ENCODE data around the gene GSN.

Gene GSN

DNA sequence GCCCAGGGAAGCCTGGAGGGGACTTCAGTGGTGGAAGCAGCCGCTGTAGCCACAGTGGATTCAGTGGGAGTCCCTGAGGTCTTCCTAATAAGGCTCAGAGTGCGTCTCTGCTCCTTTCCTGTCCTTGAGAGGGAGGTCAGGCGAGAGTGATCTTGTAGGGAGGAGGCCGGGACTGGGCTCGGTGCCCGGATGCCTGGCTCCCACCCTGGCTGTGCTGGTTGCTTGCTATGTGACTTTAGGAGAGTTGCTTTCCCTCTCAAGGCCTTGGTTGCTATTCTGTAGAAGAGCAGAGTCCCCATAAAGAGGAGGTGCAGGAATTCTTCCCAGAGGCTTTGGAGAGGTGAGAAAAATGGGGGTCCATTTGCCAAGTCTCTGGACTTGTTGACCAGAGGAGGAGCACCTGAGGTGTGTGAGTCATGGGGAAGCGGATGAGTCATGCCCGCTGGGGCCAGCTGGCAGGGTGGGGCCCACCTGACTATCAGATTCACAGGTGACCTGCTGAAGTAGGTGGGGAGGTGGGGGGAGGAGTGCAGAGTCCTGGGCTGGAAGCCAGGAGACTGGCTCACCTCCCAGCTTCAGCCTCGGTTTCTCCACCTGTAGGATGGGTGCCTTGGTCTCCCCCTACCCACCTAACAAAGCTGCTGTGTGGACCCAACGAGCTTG, 13.8 kb downstream of the GSN start:
- no CpG with 5 or more reads among the region's 10 CpGs for WGBS (ENCODE audit: insufficient coverage, insufficient read length)
- H3K4me1 ChIP-seq (ENCODE audit: control insufficient read depth, insufficient read depth, low read length), result peaks cover 7% of the 10 kb centered on the region; the same call in 1 of the 2 replicates

DNA sequence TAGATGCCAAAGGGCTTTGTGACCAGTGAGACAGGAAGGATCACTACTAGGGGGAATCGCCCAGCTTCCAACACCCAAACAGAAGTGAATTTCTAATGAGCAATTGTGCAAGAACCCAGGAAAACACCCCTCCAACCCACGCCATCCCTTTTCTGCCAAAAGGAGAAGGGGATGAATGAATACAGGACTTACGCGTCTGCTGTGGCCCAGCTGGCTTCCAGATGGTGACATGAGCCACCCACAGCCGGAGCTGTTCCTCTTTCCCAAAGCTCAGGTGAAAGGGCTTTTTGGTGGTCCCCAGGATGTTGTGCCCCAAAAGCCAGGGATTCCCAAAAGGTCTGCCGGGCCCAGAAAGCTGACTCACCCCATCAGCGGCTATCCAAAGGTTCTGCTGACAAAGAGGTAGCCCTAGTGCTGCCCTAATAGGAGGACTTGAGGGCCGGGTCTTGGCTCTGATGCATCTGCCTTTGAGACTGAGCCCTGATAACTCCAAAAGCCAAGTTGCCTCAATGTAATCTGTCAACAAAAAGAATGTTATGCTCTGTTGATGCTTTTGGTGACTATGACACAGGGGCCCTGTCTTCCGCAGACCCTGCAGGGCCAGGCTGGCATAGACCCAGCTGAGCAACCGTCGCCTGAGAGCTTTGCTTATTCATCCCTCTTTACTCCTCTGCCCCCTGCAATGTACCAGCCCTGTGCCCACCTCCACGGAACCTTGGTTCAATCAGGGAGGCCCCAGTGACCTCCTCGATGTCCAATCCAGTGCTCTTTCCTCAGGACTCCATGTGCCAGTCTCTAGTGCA, 14.5 kb downstream of the GSN start:
- WGBS (ENCODE audit: insufficient coverage, insufficient read length), result no CpG with 5 or more reads among the region's 13 CpGs
- no peak overlapping the region for H3K27ac ChIP-seq (ENCODE audit: low read length)

More for the DNA sequence above, 13.8 kb downstream of the GSN start:
- no peaks in the 10 kb centered on the region for H3K9me3 ChIP-seq (ENCODE audit: control insufficient read depth, insufficient read depth, low read length)
- no peak overlapping the region for H3K27ac ChIP-seq (ENCODE audit: low read length)
- H3K4me3 ChIP-seq (ENCODE audit: low read length), result no peak overlapping the region
- H3K27me3 ChIP-seq (ENCODE audit: control insufficient read depth, insufficient read depth, low read length), result peaks cover 60% of the 10 kb centered on the region
- no peak for DNase-seq (ENCODE audit: low read depth, low spot score)
- H3K36me3 ChIP-seq (ENCODE audit: control insufficient read depth, insufficient read depth, low read length), result no peaks in the 10 kb centered on the region

DNA sequence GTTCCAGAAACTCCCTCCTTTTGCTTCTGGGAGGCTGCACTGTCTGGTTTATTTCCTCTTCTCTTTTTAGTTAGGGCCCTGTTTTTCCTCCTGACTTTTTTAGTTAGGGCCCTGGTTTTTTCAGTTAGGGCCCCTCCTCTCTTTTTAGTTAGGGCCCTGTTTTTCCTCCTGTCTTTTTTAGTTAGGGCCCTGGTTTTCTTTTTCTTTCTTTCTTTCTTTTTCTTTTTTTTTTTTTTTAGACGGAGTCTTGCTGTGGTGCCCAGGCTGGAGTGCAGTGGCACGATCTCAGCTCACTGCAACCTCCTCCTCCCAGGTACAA, 15.1 kb downstream of the GSN start:
- no peak overlapping the region for H3K4me3 ChIP-seq (ENCODE audit: low read length)
- DNase-seq (ENCODE audit: low read depth, low spot score), result no peak
- H3K9me3 ChIP-seq (ENCODE audit: control insufficient read depth, insufficient read depth, low read length), result no peaks in the 10 kb centered on the region
- H3K36me3 ChIP-seq (ENCODE audit: control insufficient read depth, insufficient read depth, low read length), result no peaks in the 10 kb centered on the region
- H3K4me1 ChIP-seq (ENCODE audit: control insufficient read depth, insufficient read depth, low read length), result peaks cover 7% of the 10 kb centered on the region; the same call in 1 of the 2 replicates
- H3K27ac ChIP-seq (ENCODE audit: low read length), result no peak overlapping the region
- H3K27me3 ChIP-seq (ENCODE audit: control insufficient read depth, insufficient read depth, low read length), result peaks cover 60% of the 10 kb centered on the region
- no CpG with 5 or more reads among the region's 2 CpGs for WGBS (ENCODE audit: insufficient coverage, insufficient read length)

More for the DNA sequence above, 14.5 kb downstream of the GSN start:
- H3K4me1 ChIP-seq (ENCODE audit: control insufficient read depth, insufficient read depth, low read length), result peaks cover 7% of the 10 kb centered on the region; the same call in 1 of the 2 replicates
- H3K4me3 ChIP-seq (ENCODE audit: low read length), result no peak overlapping the region
- no peaks in the 10 kb centered on the region for H3K9me3 ChIP-seq (ENCODE audit: control insufficient read depth, insufficient read depth, low read length)
- DNase-seq (ENCODE audit: low read depth, low spot score), result no peak
- peaks cover 60% of the 10 kb centered on the region for H3K27me3 ChIP-seq (ENCODE audit: control insufficient read depth, insufficient read depth, low read length)
- H3K36me3 ChIP-seq (ENCODE audit: control insufficient read depth, insufficient read depth, low read length), result no peaks in the 10 kb centered on the region

DNA sequence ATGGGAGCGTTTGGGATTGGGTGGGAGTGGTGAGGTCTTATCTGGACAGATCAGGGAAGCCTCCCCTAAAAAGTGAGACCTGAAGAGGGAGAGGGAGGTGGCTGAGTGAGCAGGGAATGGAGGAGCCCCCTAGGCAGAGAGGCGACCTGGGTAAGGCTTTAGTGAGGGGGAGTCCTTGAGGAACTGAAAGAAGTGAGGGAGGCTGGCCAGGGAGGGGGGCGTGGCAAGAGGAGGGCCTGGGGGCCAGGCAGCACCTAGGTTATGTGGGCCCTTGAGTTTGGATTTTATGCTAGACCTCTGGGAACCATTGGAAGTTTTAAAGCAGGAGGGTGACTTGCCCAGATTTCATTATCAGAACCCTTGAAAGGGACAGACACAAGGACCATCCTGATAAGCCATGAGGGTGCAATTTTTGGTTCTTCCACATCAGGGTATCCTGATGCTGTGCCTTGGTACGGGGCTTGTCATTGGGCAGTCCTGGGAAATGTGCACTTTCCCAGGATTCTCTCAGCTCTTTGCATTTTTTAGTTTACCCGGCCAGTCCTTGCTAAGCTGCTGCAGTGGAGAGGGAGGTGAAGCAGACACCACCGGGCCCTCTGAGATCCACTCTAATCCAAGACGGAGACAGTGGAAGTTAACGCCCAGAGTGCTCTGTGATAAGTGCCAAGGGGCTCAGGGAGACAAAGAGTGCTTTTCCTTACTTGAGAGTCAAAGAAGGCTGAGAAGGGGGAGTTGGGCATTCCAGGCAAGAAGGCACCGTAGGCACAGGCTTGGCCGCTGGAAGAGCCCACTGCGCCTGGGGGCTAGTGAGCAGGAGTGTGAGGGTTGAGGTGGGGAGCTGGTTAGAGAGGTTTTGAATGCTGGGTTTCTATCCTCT, 16.1 kb downstream of the GSN start:
- Histone ChIP-seq H3K36me3 (ENCODE audit: control insufficient read depth, insufficient read depth, low read length) (no peaks in the 10 kb centered on the region), H3K4me3 (ENCODE audit: low read length) (no peak overlapping the region), H3K27me3 (ENCODE audit: control insufficient read depth, insufficient read depth, low read length) (peaks cover 59% of the 10 kb centered on the region), H3K27ac (ENCODE audit: low read length) (no peak overlapping the region), H3K4me1 (ENCODE audit: control insufficient read depth, insufficient read depth, low read length) (peaks cover 10% of the 10 kb centered on the region; the same call in 1 of the 2 replicates), H3K9me3 (ENCODE audit: control insufficient read depth, insufficient read depth, low read length) (no peaks in the 10 kb centered on the region)
- DNase-seq (ENCODE audit: low read depth, low spot score), result no peak
- no CpG with 5 or more reads among the region's 11 CpGs for WGBS (ENCODE audit: insufficient coverage, insufficient read length)

DNA sequence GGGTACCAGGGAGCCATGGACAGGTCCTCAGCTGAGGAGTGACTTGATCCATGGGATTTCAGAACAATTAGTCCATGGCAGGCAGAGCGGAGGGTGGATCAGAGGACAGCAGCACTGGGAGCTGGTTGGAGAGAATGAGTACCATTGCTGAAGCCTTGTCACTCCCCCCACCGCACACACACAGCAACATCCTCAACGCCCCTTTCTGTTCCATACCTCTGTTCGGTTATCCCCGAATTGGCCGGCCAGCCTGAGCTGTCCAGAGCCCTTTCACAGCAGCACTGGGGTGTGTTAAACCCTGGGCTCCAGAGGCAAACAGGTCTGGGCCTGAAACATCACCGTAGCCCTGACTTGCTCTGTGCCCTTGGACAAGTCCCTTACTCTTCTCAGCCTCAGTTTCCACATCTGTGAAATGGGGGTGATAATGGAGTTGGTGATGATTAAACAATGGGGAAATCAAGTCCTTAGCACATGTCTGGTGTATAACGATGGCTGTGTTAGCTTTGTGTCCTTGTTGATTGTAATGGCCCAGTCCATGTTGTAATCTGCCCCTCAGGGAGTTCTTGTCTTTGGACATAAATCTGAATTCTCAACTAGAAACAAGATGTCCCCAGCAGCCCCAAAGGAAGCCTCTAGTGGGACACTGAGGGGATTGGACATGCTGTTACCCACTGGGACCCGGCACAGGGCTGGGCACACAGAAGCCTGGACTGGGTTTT, 16.9 kb downstream of the GSN start:
- no peaks in the 10 kb centered on the region for H3K9me3 ChIP-seq (ENCODE audit: control insufficient read depth, insufficient read depth, low read length)
- H3K27me3 ChIP-seq (ENCODE audit: control insufficient read depth, insufficient read depth, low read length), result peaks cover 51% of the 10 kb centered on the region
- no CpG with 5 or more reads among the region's 9 CpGs for WGBS (ENCODE audit: insufficient coverage, insufficient read length)
- DNase-seq (ENCODE audit: low read depth, low spot score), result no peak
- H3K4me3 ChIP-seq (ENCODE audit: low read length), result no peak overlapping the region
- peaks cover 11% of the 10 kb centered on the region; the same call in 1 of the 2 replicates for H3K4me1 ChIP-seq (ENCODE audit: control insufficient read depth, insufficient read depth, low read length)
- H3K27ac ChIP-seq (ENCODE audit: low read length), result no peak overlapping the region
- H3K36me3 ChIP-seq (ENCODE audit: control insufficient read depth, insufficient read depth, low read length), result no peaks in the 10 kb centered on the region

DNA sequence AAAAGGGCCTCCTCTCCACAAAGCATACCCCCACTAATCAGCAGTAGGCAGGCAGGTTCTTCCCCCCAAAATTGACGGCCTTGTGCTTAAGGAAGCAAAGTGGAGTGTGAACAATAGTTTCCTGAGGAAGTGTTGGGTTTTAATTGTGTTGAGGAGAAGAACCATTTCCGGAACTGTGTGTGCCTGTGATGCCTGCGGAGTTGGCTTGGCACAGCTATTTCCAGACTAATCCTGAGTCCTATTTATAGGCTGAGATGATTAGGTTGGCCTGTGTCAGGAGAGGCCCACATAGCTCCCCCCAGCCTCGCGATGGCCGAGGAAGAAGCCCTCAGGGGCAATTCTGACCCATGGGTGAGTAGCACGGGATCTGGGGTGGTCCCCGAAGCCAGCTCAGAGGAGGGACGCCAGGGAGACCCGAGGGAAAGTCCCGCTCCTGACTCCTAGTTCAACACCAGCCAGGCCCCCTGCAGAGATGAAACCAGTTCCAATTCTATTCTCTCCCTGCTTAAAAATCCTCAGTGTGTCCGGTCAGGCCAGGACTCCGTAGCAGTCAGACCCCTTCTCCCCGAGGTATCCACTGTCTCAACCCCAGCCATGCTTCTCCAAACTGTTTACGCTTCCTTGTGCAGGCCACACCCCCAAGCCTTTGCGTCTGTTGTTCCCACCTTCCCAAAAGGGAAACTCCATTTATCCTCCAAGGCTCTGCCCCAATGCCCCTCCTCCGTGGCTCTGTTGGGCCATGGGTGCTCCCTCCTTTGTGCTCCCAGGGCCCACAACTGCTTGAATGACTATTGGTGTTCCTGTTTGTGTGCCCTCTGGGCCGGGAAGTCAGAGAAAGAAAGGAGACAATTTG, 18.1 kb downstream of the GSN start:
- DNase-seq (ENCODE audit: low read depth, low spot score), result no peak
- no peak overlapping the region for H3K27ac ChIP-seq (ENCODE audit: low read length)
- peaks cover 42% of the 10 kb centered on the region for H3K27me3 ChIP-seq (ENCODE audit: control insufficient read depth, insufficient read depth, low read length)

DNA sequence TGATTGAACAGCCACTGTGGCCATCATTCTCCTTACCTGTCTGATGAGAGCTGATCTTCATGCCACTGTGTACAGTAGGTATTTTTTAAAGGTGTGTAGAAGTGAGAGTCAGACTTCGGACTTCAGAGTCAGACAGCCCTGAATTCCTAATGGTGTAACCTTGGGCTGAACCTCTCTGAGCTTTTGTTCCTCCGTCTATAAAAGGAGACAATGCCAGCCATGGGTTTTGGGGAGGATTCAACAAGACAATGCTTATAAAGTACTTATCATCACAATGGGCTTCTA, 18.7 kb downstream of the GSN start:
- DNase-seq (ENCODE audit: low read depth, low spot score), result no peak
- Histone ChIP-seq H3K27me3 (ENCODE audit: control insufficient read depth, insufficient read depth, low read length) (peaks cover 38% of the 10 kb centered on the region), H3K4me3 (ENCODE audit: low read length) (no peak overlapping the region), H3K27ac (ENCODE audit: low read length) (no peak overlapping the region), H3K4me1 (ENCODE audit: control insufficient read depth, insufficient read depth, low read length) (peaks cover 8% of the 10 kb centered on the region; the same call in 1 of the 2 replicates), H3K36me3 (ENCODE audit: control insufficient read depth, insufficient read depth, low read length) (no peaks in the 10 kb centered on the region), H3K9me3 (ENCODE audit: control insufficient read depth, insufficient read depth, low read length) (no peaks in the 10 kb centered on the region)
- no CpG with 5 or more reads among the region's 2 CpGs for WGBS (ENCODE audit: insufficient coverage, insufficient read length)

More for the DNA sequence above, 18.1 kb downstream of the GSN start:
- H3K4me3 ChIP-seq (ENCODE audit: low read length), result no peak overlapping the region
- no peaks in the 10 kb centered on the region for H3K9me3 ChIP-seq (ENCODE audit: control insufficient read depth, insufficient read depth, low read length)
- no peaks in the 10 kb centered on the region for H3K36me3 ChIP-seq (ENCODE audit: control insufficient read depth, insufficient read depth, low read length)
- WGBS (ENCODE audit: insufficient coverage, insufficient read length), result no CpG with 5 or more reads among the region's 18 CpGs
- peaks cover 11% of the 10 kb centered on the region; the same call in 1 of the 2 replicates for H3K4me1 ChIP-seq (ENCODE audit: control insufficient read depth, insufficient read depth, low read length)

DNA sequence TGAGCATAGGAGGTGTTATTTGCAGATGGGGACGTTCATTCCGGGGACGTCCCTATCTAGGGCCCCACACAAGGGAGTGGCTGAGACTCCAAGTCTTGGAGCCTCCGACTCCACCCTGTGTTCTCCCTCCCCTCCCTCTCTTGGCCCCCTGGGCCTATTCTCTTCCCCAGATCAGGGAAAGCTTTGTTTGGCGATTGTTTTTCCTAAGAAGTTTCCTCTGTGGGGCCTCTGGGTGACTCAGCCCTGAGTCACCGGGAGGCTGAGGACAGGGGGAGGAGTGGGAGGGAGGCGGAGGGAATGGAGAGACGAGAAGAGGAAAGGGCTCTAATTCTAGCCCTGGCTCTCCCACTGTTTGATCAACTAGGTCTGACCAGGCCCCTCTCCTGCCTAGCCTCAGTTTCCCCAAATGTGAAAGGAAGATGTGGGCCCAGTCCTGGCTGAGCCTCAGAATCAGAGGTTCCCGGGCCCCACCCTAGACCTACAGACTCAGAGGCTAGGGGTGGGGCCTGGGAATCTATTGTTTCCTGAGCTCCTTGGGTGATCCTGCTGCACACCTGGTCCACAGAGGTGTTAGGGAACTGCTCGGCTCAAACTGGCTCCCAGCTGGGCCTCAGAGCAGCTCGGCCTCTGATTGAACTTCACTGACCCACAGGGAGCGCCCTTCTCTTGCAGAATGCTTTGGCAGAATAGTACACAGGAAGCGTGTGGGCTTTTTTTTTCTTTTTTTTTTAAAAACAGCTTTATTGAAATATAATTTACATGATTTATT, 19.2 kb downstream of the GSN start:
- Histone ChIP-seq H3K4me1 (ENCODE audit: control insufficient read depth, insufficient read depth, low read length) (peaks cover 8% of the 10 kb centered on the region; the same call in 1 of the 2 replicates), H3K36me3 (ENCODE audit: control insufficient read depth, insufficient read depth, low read length) (no peaks in the 10 kb centered on the region), H3K9me3 (ENCODE audit: control insufficient read depth, insufficient read depth, low read length) (no peaks in the 10 kb centered on the region), H3K4me3 (ENCODE audit: low read length) (no peak overlapping the region), H3K27me3 (ENCODE audit: control insufficient read depth, insufficient read depth, low read length) (peaks cover 33% of the 10 kb centered on the region), H3K27ac (ENCODE audit: low read length) (no peak overlapping the region)
- no peak for DNase-seq (ENCODE audit: low read depth, low spot score)
- whole genome bisulfite sequencing (ENCODE audit: insufficient coverage, insufficient read length), result no CpG with 5 or more reads among the region's 13 CpGs

DNA sequence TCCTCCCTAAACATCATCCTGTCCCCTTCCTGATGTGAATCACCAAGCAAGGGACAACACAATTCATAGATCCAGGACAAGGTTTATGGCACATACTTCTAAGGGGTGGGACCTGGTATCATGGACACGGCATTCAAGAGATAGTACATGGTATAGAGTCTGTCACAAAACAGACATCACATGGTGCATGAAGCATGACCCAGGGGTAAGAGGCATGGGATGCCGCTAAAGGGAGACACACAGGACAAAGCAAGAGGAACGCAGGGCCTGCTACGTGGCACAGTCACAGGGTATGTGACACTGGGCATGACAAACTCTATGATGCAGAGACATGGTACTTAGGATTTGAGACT, 20.7 kb downstream of the GSN start:
- Histone ChIP-seq H3K4me1 (ENCODE audit: control insufficient read depth, insufficient read depth, low read length) (peaks cover 11% of the 10 kb centered on the region), H3K36me3 (ENCODE audit: control insufficient read depth, insufficient read depth, low read length) (no peaks in the 10 kb centered on the region), H3K27ac (ENCODE audit: low read length) (no peak overlapping the region), H3K4me3 (ENCODE audit: low read length) (no peak overlapping the region), H3K27me3 (ENCODE audit: control insufficient read depth, insufficient read depth, low read length) (peaks cover 25% of the 10 kb centered on the region), H3K9me3 (ENCODE audit: control insufficient read depth, insufficient read depth, low read length) (no peaks in the 10 kb centered on the region)
- WGBS (ENCODE audit: insufficient coverage, insufficient read length), result no CpG with 5 or more reads among the region's 4 CpGs
- no peak for DNase-seq (ENCODE audit: low read depth, low spot score)
